AG04450 (cell line): ENCODE data around the gene GOLGA6L10. TPM values are rescaled to one million over a fixed set of nuclear protein-coding genes. Genes with fewer than 3 reads are reported as not detected.

Experiments
- CTCF ChIA-PET: fragments of 300-600, 350-600 bp; formaldehyde crosslinking; extraction: SDS; loops from one replicate; lab custom pipeline; 2022; ENCODE audit warnings: antibody characterized with exemption, inconsistent platforms; lab: Charles Lee
- POLR2A ChIA-PET: fragments of 350-600 bp; formaldehyde crosslinking; extraction: SDS; loops from one replicate; lab custom pipeline; 2021; ENCODE audit warnings: antibody characterized with exemption, inconsistent platforms; lab: Yijun Ruan, JAX
- DNase-seq: peaks from one replicate; pipeline ENCODE4 v3.0.0-alpha.2; 2011; ENCODE audit warnings: low read depth, low spot score
- H3K27ac ChIP-seq: one replicate; pipeline ENCODE4 v1.5.1; 2012; ENCODE audit warnings: low read depth, low read length, control low read depth
- H3K27me3 ChIP-seq: one replicate; pipeline ENCODE4 v1.6.0; 2012; ENCODE audit warnings: low read length; ENCODE audit not compliant: control insufficient read depth, insufficient read depth
- H3K4me3 ChIP-seq: 2 replicates; pipeline ENCODE4 v1.5.1; 2011; ENCODE audit warnings: mild to moderate bottlenecking, low read depth, low read length, control low read depth
- H3K9me3 ChIP-seq: 2 replicates; pipeline ENCODE4 v1.5.1; 2012; ENCODE audit warnings: low read length; ENCODE audit not compliant: control insufficient read depth, insufficient read depth
- polyA plus RNA-seq: library from polyadenylated mRNA; depleted of rRNA; stranded (reverse); fragments of >200 nt; gene quantifications from 2 replicates; pipeline ENCODE4 v1.2.3, GENCODE V29; 2011; rRNA removed
- TF ChIP-seq, protein P1 (sequence below): IDR thresholded peaks from 2 replicates; pipeline ENCODE4 v1.5.1; 2011; ENCODE audit warnings: low read depth, low read length, control low read depth, inconsistent platforms

The GOLGA6L10 gene
- polyA plus RNA-seq, 1 experiment, result 1.3 TPM

DNA sequence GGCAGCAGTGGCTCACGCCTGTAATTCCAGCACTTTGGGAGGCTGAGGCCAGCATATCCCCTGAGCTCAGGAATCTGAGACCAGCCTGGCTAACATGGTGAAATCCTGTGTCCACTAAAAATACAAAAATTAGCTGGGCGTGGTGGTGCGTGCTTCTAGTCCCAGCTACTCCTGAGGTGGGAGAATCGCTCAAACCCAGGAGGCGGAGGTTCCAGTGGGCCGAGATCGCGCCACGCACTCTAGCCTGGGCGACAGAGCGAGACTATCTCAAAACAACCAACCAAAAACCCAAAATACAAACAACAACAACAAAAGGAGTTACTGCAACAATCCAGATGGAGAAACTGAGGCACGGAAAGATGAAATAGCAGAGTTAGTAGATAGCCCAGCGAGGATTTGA lies 51.2 kb downstream of the GOLGA6L10 start:
- no peak overlapping the region for H3K4me3 ChIP-seq
- H3K27me3 ChIP-seq, result peaks cover 5% of the 10 kb centered on the region
- DNase-seq, result no peak
- POLR2A ChIA-PET, result no interaction called here
- H3K9me3 ChIP-seq, result no peaks in the 10 kb centered on the region
- CTCF ChIA-PET, result interaction anchor here (1.3 kb wide), 1 partner anchor 190 kb away, joined by 3 read pairs; no protein-coding TSS in a partner anchor
- H3K27ac ChIP-seq, result no peak overlapping the region
- TF ChIP-seq, protein P1, sequence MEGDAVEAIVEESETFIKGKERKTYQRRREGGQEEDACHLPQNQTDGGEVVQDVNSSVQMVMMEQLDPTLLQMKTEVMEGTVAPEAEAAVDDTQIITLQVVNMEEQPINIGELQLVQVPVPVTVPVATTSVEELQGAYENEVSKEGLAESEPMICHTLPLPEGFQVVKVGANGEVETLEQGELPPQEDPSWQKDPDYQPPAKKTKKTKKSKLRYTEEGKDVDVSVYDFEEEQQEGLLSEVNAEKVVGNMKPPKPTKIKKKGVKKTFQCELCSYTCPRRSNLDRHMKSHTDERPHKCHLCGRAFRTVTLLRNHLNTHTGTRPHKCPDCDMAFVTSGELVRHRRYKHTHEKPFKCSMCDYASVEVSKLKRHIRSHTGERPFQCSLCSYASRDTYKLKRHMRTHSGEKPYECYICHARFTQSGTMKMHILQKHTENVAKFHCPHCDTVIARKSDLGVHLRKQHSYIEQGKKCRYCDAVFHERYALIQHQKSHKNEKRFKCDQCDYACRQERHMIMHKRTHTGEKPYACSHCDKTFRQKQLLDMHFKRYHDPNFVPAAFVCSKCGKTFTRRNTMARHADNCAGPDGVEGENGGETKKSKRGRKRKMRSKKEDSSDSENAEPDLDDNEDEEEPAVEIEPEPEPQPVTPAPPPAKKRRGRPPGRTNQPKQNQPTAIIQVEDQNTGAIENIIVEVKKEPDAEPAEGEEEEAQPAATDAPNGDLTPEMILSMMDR, result no peak

DNA sequence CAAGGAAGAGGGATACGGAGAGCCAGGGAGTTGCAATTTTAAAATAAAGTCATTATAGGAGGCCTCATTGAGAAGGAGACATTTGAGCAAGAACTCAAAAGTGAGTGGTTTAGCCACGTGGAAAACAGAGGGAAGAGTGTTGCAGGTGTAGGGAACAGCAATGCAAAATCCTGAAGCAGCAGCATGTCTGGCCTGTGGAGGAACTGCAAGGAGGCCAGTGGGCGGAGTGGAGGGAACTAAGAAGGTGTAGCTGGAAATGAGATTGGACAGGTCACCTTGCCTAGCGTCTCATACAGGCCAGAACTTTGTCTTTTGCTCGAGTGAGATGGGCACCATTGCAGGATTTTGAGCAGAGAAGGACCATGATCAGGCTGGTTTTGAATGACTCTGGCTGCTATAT lies 51.7 kb downstream of the GOLGA6L10 start:
- no peak overlapping the region for H3K27ac ChIP-seq
- no peaks in the 10 kb centered on the region for H3K9me3 ChIP-seq
- no peak overlapping the region for H3K4me3 ChIP-seq
- POLR2A ChIA-PET, result no interaction called here
- TF ChIP-seq, protein P1, result no peak
- CTCF ChIA-PET, result no interaction called here
- peaks cover 5% of the 10 kb centered on the region for H3K27me3 ChIP-seq
- no peak for DNase-seq

DNA sequence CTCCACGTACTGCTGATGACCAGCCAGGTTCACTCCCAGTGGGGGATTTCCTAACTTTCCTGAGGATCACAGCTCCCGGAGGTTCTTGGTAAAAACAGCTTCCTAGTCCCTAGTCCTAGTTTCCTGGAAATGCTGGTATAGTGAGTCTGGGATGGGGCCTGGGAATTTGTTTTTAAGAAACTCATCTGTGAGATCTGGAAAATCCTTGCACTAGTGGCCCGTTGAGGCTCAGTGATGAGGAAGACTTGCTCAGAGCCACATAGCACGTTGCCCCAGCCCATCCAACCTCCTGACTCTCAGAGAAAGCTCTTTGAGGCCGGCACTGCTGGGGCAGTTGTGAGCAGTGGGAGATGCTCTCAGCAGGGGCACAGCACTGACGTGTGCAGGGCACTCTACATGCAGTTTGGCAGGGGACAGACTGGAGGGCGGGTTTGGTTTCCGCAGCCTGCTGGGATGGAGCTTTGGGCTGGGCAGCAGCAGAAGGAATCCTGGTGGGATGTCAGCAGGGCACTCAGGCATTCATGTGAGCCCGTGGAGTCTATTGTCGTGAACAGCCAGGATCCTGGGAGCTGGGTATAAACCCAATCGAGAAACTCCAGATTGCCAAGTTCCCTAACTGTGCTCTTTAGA lies 55.1 kb downstream of the GOLGA6L10 start:
- no peaks in the 10 kb centered on the region for H3K9me3 ChIP-seq
- no peak overlapping the region for H3K27ac ChIP-seq
- no peak for DNase-seq
- ChIA-PET POLR2A (no interaction called here), CTCF (no interaction called here)
- no peak overlapping the region for H3K4me3 ChIP-seq
- peaks cover 5% of the 10 kb centered on the region for H3K27me3 ChIP-seq
- TF ChIP-seq, protein P1, result no peak

DNA sequence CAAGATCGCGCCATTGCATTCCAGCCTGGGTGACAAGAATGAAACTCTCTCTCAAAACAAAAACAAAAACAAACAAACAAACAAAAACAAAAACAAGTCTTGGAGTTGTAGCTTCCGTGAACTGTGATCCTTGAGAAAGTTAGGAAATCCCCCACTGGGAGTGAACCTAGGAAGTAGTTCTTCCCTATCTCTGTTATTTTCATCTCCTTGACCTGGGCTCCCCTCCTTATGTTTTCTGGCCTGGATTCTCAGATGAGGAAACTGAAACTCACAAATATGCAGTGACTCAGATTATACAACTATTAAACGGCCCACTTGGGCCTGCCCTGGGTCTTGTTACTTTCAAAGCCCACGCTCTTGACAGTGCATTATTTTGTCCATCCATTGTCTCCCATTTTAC lies 57.0 kb downstream of the GOLGA6L10 start:
- TF ChIP-seq, protein P1, result no peak
- Histone ChIP-seq H3K27me3 (peaks cover 5% of the 10 kb centered on the region), H3K9me3 (no peaks in the 10 kb centered on the region), H3K4me3 (no peak overlapping the region), H3K27ac (no peak overlapping the region)
- POLR2A ChIA-PET, result no interaction called here
- CTCF ChIA-PET, result no interaction called here
- DNase-seq, result no peak

Other genes with a start within 250 kb of the GOLGA6L10 start
- gene EFL1, start 86.7 kb downstream of the GOLGA6L10 start, polyA plus RNA-seq, result 15.3 and 19.3 TPM in 2 replicates
- 3.5 and 3.6 TPM in 2 replicates for gene SAXO2, start 86.7 kb downstream of the GOLGA6L10 start, polyA plus RNA-seq
- 1.9 and 2.5 TPM in 2 replicates for gene GOLGA6L9, start 80.3 kb upstream of the GOLGA6L10 start, polyA plus RNA-seq
- gene RPS17, start 191.0 kb upstream of the GOLGA6L10 start, polyA plus RNA-seq, result 4,215 and 4,363 TPM in 2 replicates